ENCODE results near the gene UMODL1. TPM values are rescaled to one million over a fixed set of nuclear protein-coding genes. Genes with fewer than 3 reads are reported as not detected.
A peak's percentile ranks its signal among the peaks of the same experiment; 100 is the strongest.
"Not testable (repeated sequence)": the region's sequence is repeated elsewhere in the genome, so short reads cannot be mapped to it uniquely, and the experiment has no call there.

Gene UMODL1
- total RNA-seq, 1 donor from 2014 or later: not detected

GRCh38 chr21:42164064-42164789 lies 93.1 kb downstream of the UMODL1 start:
- Mint-ChIP-seq H3K27me3 (ENCODE audit: insufficient read depth) (peaks cover 4% of the 10 kb centered on the region), H3K27ac (peak overlapping the region; percentile 14), H3K4me3 (no peak overlapping the region), H3K4me1 (ENCODE audit: low read depth) (peaks cover 7% of the 10 kb centered on the region), H3K36me3 (ENCODE audit: low read depth) (no peaks in the 10 kb centered on the region), H3K9me3 (no peaks in the 10 kb centered on the region)
- intact Hi-C loops (cut with micrococcal nuclease): loop anchor here (1.0 to 5.0 kb wide), 4 partner anchors 24 to 288 kb away; no protein-coding TSS in a partner anchor
- peak; percentile 46 for DNase-seq (ENCODE audit: low spot score)

- Mint-ChIP-seq H3K9me3 (no peaks in the 10 kb centered on the region), H3K4me1 (ENCODE audit: low read depth) (peaks cover 7% of the 10 kb centered on the region)
These were observed 93.7 kb downstream of the UMODL1 start for GRCh38 chr21:42164818-42165217.

DNA sequence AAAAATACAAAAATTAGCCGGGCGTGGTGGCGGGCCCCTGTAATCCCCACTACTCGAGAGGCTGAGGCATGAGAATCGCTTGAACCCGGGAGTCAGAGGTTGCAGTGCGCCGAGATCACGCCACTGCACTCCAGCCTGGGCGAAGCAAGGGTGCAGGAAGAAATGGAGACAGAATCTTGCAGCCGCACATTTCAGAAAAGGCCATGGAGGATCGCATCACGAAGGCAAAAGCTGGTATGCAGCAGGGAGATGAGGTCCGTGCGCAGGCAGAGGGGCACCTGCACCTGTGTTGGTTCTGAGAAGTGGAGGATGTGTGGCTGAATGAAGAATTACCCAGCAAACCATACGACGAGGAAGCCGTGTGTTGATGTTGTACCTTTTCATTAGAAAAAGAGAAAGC lies 94.8 kb downstream of the UMODL1 start:
- Mint-ChIP-seq H3K27me3 (ENCODE audit: insufficient read depth) (peaks cover 3% of the 10 kb centered on the region), H3K27ac (no peak overlapping the region), H3K4me3 (no peak overlapping the region), H3K9me3 (no peaks in the 10 kb centered on the region), H3K36me3 (ENCODE audit: low read depth) (no peaks in the 10 kb centered on the region), H3K4me1 (ENCODE audit: low read depth) (peaks cover 7% of the 10 kb centered on the region)
- DNase-seq (ENCODE audit: low spot score): no peak
- intact Hi-C loops (cut with micrococcal nuclease): no loop called here

More at GRCh38 chr21:42164818-42165217, 93.7 kb downstream of the UMODL1 start:
- H3K36me3 Mint-ChIP-seq (ENCODE audit: low read depth): no peaks in the 10 kb centered on the region
- no peak overlapping the region for H3K27ac Mint-ChIP-seq
- H3K4me3 Mint-ChIP-seq: no peak overlapping the region
- intact Hi-C loops (cut with micrococcal nuclease): loop anchor here (1.0 to 5.0 kb wide), 4 partner anchors 23 to 287 kb away; no protein-coding TSS in a partner anchor
- H3K27me3 Mint-ChIP-seq (ENCODE audit: insufficient read depth): peaks cover 3% of the 10 kb centered on the region
- no peak for DNase-seq (ENCODE audit: low spot score)

DNA sequence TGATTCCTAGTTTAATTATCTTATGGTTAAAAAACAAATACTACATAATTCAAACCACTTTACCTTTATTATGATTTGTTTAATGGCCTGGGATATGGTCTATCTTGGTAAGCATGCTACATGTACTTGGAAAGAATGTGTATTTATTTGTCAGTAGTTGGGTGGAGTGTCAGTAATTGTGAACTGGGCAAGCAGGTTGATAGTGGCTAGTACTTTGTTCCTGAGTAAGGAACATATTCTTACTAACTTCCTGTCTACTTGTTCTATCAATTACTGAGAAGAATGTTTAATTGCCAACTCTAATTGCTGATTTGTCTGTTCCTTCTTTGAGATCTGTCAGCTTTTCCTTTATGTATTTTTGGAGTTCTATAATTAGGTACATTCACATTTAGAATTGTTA lies 98.6 kb downstream of the UMODL1 start:
- Mint-ChIP-seq H3K36me3 (ENCODE audit: low read depth) (no peaks in the 10 kb centered on the region), H3K27me3 (ENCODE audit: insufficient read depth) (peaks cover 3% of the 10 kb centered on the region), H3K4me3 (no peak overlapping the region), H3K27ac (no peak overlapping the region), H3K4me1 (ENCODE audit: low read depth) (peaks cover 5% of the 10 kb centered on the region), H3K9me3 (no peaks in the 10 kb centered on the region)
- no peak for DNase-seq (ENCODE audit: low spot score)
- intact Hi-C loops (cut with micrococcal nuclease): no loop called here

DNA sequence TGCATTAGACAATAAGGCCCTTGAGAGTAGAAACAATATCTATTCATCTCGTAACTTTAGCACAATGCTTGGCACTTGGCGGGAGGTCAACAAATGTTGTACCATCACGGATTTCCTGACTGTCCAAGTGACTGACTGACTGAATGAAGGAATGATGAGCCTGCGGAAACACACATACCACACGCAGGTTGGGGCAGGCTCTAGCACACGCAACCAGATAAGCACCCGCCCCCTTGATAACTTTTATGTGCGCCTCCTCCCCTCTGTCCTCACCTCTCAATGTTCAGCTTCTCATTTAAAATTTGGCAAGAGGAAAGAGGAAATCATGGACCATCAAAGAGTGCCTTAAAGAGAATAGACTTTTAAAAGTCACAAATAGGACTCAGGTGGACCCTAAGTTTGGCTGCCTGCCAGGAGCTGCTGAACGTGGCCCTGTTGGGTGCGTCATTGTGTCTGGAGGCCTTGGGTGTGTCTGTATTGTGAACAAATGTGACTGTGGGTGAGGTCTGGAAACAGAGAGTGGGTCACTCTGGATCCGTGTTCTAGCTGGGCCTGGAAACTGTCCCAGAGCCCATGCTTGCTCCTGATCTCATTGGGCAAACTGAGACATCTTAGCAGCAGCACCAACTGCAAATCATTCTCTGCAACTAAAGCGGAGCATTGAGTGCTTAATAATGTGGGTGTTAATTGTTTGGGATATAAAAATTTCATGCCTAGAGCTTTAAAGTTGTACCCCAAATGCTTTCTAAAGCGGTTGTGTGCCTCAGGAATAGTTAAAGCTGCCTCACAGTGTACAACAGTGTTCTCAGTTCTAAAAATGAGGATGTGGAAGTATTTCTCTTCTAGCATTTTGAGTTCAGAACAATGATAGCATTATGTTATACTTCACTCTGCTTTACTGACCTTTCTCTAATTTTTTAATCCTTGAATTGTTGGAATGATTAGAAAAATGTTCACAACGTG lies 100.3 kb downstream of the UMODL1 start:
- no peaks in the 10 kb centered on the region for H3K9me3 Mint-ChIP-seq
- DNase-seq (ENCODE audit: low spot score): no peak
- H3K4me3 Mint-ChIP-seq: no peak overlapping the region
- H3K27ac Mint-ChIP-seq: no peak overlapping the region
- H3K36me3 Mint-ChIP-seq (ENCODE audit: low read depth): no peaks in the 10 kb centered on the region
- peaks cover 5% of the 10 kb centered on the region for H3K4me1 Mint-ChIP-seq (ENCODE audit: low read depth)
- H3K27me3 Mint-ChIP-seq (ENCODE audit: insufficient read depth): peaks cover 10% of the 10 kb centered on the region
- intact Hi-C loops (cut with micrococcal nuclease): no loop called here

- intact Hi-C loops (cut with micrococcal nuclease): no loop called here
- H3K36me3 Mint-ChIP-seq (ENCODE audit: low read depth): no peaks in the 10 kb centered on the region
- peaks cover 5% of the 10 kb centered on the region for H3K4me1 Mint-ChIP-seq (ENCODE audit: low read depth)
- no peak overlapping the region for H3K27ac Mint-ChIP-seq
- H3K9me3 Mint-ChIP-seq: no peaks in the 10 kb centered on the region
- peaks cover 16% of the 10 kb centered on the region for H3K27me3 Mint-ChIP-seq (ENCODE audit: insufficient read depth)
- no peak for DNase-seq (ENCODE audit: low spot score)
- H3K4me3 Mint-ChIP-seq: no peak overlapping the region
These were observed 101.7 kb downstream of the UMODL1 start for GRCh38 chr21:42172596-42173483.

GRCh38 chr21:42174173-42174572 lies 103.1 kb downstream of the UMODL1 start:
- H3K4me3 Mint-ChIP-seq: no peak overlapping the region
- no peak for DNase-seq (ENCODE audit: low spot score)
- H3K27me3 Mint-ChIP-seq (ENCODE audit: insufficient read depth): peaks cover 16% of the 10 kb centered on the region
- H3K27ac Mint-ChIP-seq: no peak overlapping the region
- no peaks in the 10 kb centered on the region for H3K36me3 Mint-ChIP-seq (ENCODE audit: low read depth)
- H3K4me1 Mint-ChIP-seq (ENCODE audit: low read depth): peaks cover 5% of the 10 kb centered on the region
- H3K9me3 Mint-ChIP-seq: no peaks in the 10 kb centered on the region
- intact Hi-C loops (cut with micrococcal nuclease): no loop called here

DNA sequence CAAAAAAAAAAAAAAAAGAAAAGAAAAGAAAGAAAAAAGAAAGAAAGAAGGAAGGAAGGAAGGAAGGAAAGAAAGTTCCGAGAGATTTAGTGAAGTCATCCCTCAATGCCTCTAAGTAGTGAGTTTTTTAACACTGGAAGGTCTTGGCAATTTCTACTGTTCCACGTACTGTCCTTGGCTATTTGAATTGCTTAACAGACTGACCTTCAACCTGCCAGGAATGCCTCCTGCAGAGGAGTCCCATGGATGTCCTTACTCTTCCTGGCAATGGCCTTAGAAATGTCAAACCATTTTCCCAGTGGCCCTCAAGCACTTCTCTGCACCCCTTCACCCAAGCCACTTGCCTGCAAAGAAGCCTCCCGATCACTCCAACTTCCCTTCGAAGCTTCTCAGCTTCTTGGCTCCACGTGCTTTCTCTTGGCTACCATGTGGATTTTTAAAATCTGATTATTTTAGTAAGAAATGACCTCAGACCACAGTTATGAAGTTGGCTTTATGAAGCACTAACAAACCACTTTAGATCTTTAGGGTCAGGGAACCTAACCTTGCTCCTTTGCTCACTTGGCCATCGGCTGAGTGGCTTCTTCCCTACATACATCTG lies 104.1 kb downstream of the UMODL1 start:
- H3K27ac Mint-ChIP-seq: no peak overlapping the region
- DNase-seq (ENCODE audit: low spot score): no peak
- peaks cover 17% of the 10 kb centered on the region for H3K27me3 Mint-ChIP-seq (ENCODE audit: insufficient read depth)
- no peaks in the 10 kb centered on the region for H3K36me3 Mint-ChIP-seq (ENCODE audit: low read depth)
- H3K4me1 Mint-ChIP-seq (ENCODE audit: low read depth): peaks cover 5% of the 10 kb centered on the region
- no peaks in the 10 kb centered on the region for H3K9me3 Mint-ChIP-seq
- H3K4me3 Mint-ChIP-seq: no peak overlapping the region
- intact Hi-C loops (cut with micrococcal nuclease): no loop called here

GRCh38 chr21:42176859-42177258 lies 105.7 kb downstream of the UMODL1 start:
- Mint-ChIP-seq H3K4me3 (no peak overlapping the region), H3K9me3 (no peaks in the 10 kb centered on the region), H3K27me3 (ENCODE audit: insufficient read depth) (peaks cover 22% of the 10 kb centered on the region), H3K36me3 (ENCODE audit: low read depth) (no peaks in the 10 kb centered on the region), H3K4me1 (ENCODE audit: low read depth) (peaks cover 5% of the 10 kb centered on the region), H3K27ac (no peak overlapping the region)
- intact Hi-C loops (cut with micrococcal nuclease): no loop called here
- DNase-seq (ENCODE audit: low spot score): no peak

GRCh38 chr21:42179316-42179715 lies 108.2 kb downstream of the UMODL1 start:
- H3K27me3 Mint-ChIP-seq (ENCODE audit: insufficient read depth): peaks cover 23% of the 10 kb centered on the region
- no peaks in the 10 kb centered on the region for H3K9me3 Mint-ChIP-seq
- DNase-seq (ENCODE audit: low spot score): no peak
- H3K4me3 Mint-ChIP-seq: no peak overlapping the region
- intact Hi-C loops (cut with micrococcal nuclease): no loop called here
- no peak overlapping the region for H3K27ac Mint-ChIP-seq
- H3K4me1 Mint-ChIP-seq (ENCODE audit: low read depth): peaks cover under 1% of the 10 kb centered on the region
- H3K36me3 Mint-ChIP-seq (ENCODE audit: low read depth): no peaks in the 10 kb centered on the region

GRCh38 chr21:42180001-42180400 lies 108.9 kb downstream of the UMODL1 start:
- DNase-seq (ENCODE audit: low spot score); H3K4me1 Mint-ChIP-seq (ENCODE audit: low read depth); H3K9me3 Mint-ChIP-seq; H3K36me3 Mint-ChIP-seq (ENCODE audit: low read depth); H3K27ac Mint-ChIP-seq; H3K4me3 Mint-ChIP-seq; intact Hi-C loops (cut with micrococcal nuclease): not testable (repeated sequence)
- peaks cover 23% of the 10 kb centered on the region for H3K27me3 Mint-ChIP-seq (ENCODE audit: insufficient read depth)

GRCh38 chr21:42182713-42183371 lies 111.7 kb downstream of the UMODL1 start:
- Mint-ChIP-seq H3K4me1 (ENCODE audit: low read depth) (peaks cover 24% of the 10 kb centered on the region), H3K4me3 (no peak overlapping the region), H3K27ac (no peak overlapping the region), H3K36me3 (ENCODE audit: low read depth) (peaks cover 10% of the 10 kb centered on the region), H3K9me3 (peaks cover 13% of the 10 kb centered on the region), H3K27me3 (ENCODE audit: insufficient read depth) (peaks cover 9% of the 10 kb centered on the region)
- intact Hi-C loops (cut with micrococcal nuclease): no loop called here
- DNase-seq (ENCODE audit: low spot score): no peak
